Stimulated activated naive CD8-positive, alpha-beta T cell treated with anti-CD3 and anti-CD28 coated beads, Interleukin-15, amount 100 ng/mL, for 72 hours (primary cell): Measurements from ENCODE around the gene ZNF425.

Experiments used
- ATAC-seq: fragments of 150-1000 bp; cut with Tn5 transposase; 2 replicates; pipeline ENCODE4 v1.10.0; 2021; ENCODE audit warnings: mild to moderate bottlenecking, moderate library complexity
- DNase-seq, 2 donors: peaks; one replicate each; pipeline ENCODE4 v3.0.0; 2021 to 2022
- H3K27ac Mint-ChIP-seq, 2 donors: one replicate each; pipeline ENCODE4 v1.8.0; 2022; ENCODE audit warnings: mild to moderate bottlenecking in 2 of 2, mixed read lengths in 2 of 2, moderate library complexity in 2 of 2
- H3K27me3 Mint-ChIP-seq: one replicate; pipeline ENCODE4 v1.8.0; 2022; ENCODE audit warnings: mixed read lengths
- H3K4me1 Mint-ChIP-seq: one replicate; pipeline ENCODE4 v1.8.0; 2022; ENCODE audit warnings: mild to moderate bottlenecking, mixed read lengths
- H3K4me3 Mint-ChIP-seq, 2 donors: one replicate each; pipeline ENCODE4 v1.8.0; 2022; ENCODE audit warnings: mild to moderate bottlenecking in 2 of 2, mixed read lengths in 2 of 2, moderate library complexity in 1 of 2
- H3K9me3 Mint-ChIP-seq, 2 donors: one replicate each; pipeline ENCODE4 v1.8.0; 2022; ENCODE audit warnings: mixed read lengths in 2 of 2

Gene ZNF425

GRCh38 chr7:149125863-149126661 lies at the start of gene ZNF425:
Gene ZNF425, minus strand, starts transcription at chr7:149126324. Its CDS starts 111 bp downstream, at chr7:149126213.
- peaks cover 27% of the 10 kb centered on the region for H3K4me1 Mint-ChIP-seq
- peak; percentile 92 for ATAC-seq
- DNase-seq, result peak; percentile 95
- peaks cover 6 to 8% of the 10 kb centered on the region in 2 donors for H3K9me3 Mint-ChIP-seq
- H3K27me3 Mint-ChIP-seq, result no peaks in the 10 kb centered on the region
- peak within 1 kb of the TSS; percentile 98 to 99 for H3K27ac Mint-ChIP-seq
- peak within 1 kb of the TSS; percentile 92 to 97 for H3K4me3 Mint-ChIP-seq

GRCh38 chr7:149175150-149175549 lies 49.0 kb upstream of the ZNF425 start:
- no peak overlapping the region for H3K27ac Mint-ChIP-seq
- no peak for ATAC-seq
- no peak for DNase-seq
- no peaks in the 10 kb centered on the region for H3K27me3 Mint-ChIP-seq
- no peak overlapping the region for H3K4me3 Mint-ChIP-seq
- no peaks in the 10 kb centered on the region for H3K9me3 Mint-ChIP-seq
- no peaks in the 10 kb centered on the region for H3K4me1 Mint-ChIP-seq

GRCh38 chr7:149172534-149172920 lies 46.4 kb upstream of the ZNF425 start:
- no peak overlapping the region for H3K27ac Mint-ChIP-seq

GRCh38 chr7:149171892-149172533 lies 45.9 kb upstream of the ZNF425 start:
- Mint-ChIP-seq H3K4me3 (no peak overlapping the region), H3K27me3 (no peaks in the 10 kb centered on the region), H3K27ac (peak overlapping the region in 1 of 2 donors; percentile 46), H3K9me3 (no peaks in the 10 kb centered on the region), H3K4me1 (no peaks in the 10 kb centered on the region)
- no peak for ATAC-seq
- DNase-seq, result no peak

More at GRCh38 chr7:149172534-149172920, 46.4 kb upstream of the ZNF425 start:
- no peaks in the 10 kb centered on the region for H3K4me1 Mint-ChIP-seq
- H3K4me3 Mint-ChIP-seq, result no peak overlapping the region
- DNase-seq (no peak), ATAC-seq (no peak)
- H3K27me3 Mint-ChIP-seq, result no peaks in the 10 kb centered on the region
- H3K9me3 Mint-ChIP-seq, result no peaks in the 10 kb centered on the region

GRCh38 chr7:149166630-149167352 lies 40.7 kb upstream of the ZNF425 start:
- Mint-ChIP-seq H3K9me3 (no peaks in the 10 kb centered on the region), H3K4me1 (no peaks in the 10 kb centered on the region), H3K27ac (peak overlapping the region in 1 of 2 donors; percentile 54), H3K4me3 (no peak overlapping the region), H3K27me3 (no peaks in the 10 kb centered on the region)
- DNase-seq (no peak), ATAC-seq (no peak)

- Mint-ChIP-seq H3K4me1 (peaks cover 5% of the 10 kb centered on the region), H3K9me3 (no peaks in the 10 kb centered on the region), H3K4me3 (no peak overlapping the region), H3K27ac (no peak overlapping the region), H3K27me3 (no peaks in the 10 kb centered on the region)
- DNase-seq, result no peak
- ATAC-seq, result no peak
Measured at GRCh38 chr7:149166142-149166541, 40.0 kb upstream of the ZNF425 start.

- no peak for ATAC-seq
- no peak for DNase-seq
- peak overlapping the region in 1 of 2 donors; percentile 71 for H3K27ac Mint-ChIP-seq
- no peaks in the 10 kb centered on the region for H3K9me3 Mint-ChIP-seq
- no peaks in the 10 kb centered on the region for H3K27me3 Mint-ChIP-seq
- H3K4me1 Mint-ChIP-seq, result peaks cover 16% of the 10 kb centered on the region
- H3K4me3 Mint-ChIP-seq, result no peak overlapping the region
Measured at GRCh38 chr7:149161241-149161848, 35.2 kb upstream of the ZNF425 start.

- H3K4me3 Mint-ChIP-seq, result no peak overlapping the region
- no peak for ATAC-seq
Measured at GRCh38 chr7:149156898-149157297, 30.8 kb upstream of the ZNF425 start.

GRCh38 chr7:149154056-149154455 lies 27.9 kb upstream of the ZNF425 start:
- Mint-ChIP-seq H3K4me3 (no peak overlapping the region), H3K9me3 (no peaks in the 10 kb centered on the region), H3K27me3 (no peaks in the 10 kb centered on the region), H3K27ac (no peak overlapping the region), H3K4me1 (peaks cover 26% of the 10 kb centered on the region)
- DNase-seq (no peak), ATAC-seq (no peak)

More at GRCh38 chr7:149156898-149157297, 30.8 kb upstream of the ZNF425 start:
- Mint-ChIP-seq H3K4me1 (peaks cover 30% of the 10 kb centered on the region), H3K27me3 (no peaks in the 10 kb centered on the region), H3K27ac (no peak overlapping the region), H3K9me3 (no peaks in the 10 kb centered on the region)
- no peak for DNase-seq

GRCh38 chr7:149153346-149153745 lies 27.2 kb upstream of the ZNF425 start:
- ATAC-seq, result no peak
- H3K9me3 Mint-ChIP-seq, result no peaks in the 10 kb centered on the region
- DNase-seq, result no peak
- H3K4me1 Mint-ChIP-seq, result peaks cover 33% of the 10 kb centered on the region
- H3K27me3 Mint-ChIP-seq, result no peaks in the 10 kb centered on the region
- H3K27ac Mint-ChIP-seq, result no peak overlapping the region
- H3K4me3 Mint-ChIP-seq, result no peak overlapping the region

GRCh38 chr7:149150981-149151380 lies 24.9 kb upstream of the ZNF425 start:
- Mint-ChIP-seq H3K4me1 (peaks cover 33% of the 10 kb centered on the region), H3K4me3 (no peak overlapping the region), H3K27me3 (no peaks in the 10 kb centered on the region), H3K9me3 (no peaks in the 10 kb centered on the region), H3K27ac (no peak overlapping the region)
- ATAC-seq (no peak), DNase-seq (no peak)

GRCh38 chr7:149147752-149148653 lies 21.9 kb upstream of the ZNF425 start:
- DNase-seq (peak; percentile 62 to 63), ATAC-seq (peak; percentile 49)
- H3K9me3 Mint-ChIP-seq, result no peaks in the 10 kb centered on the region
- H3K4me3 Mint-ChIP-seq, result peak overlapping the region; percentile 83 to 87
- no peaks in the 10 kb centered on the region for H3K27me3 Mint-ChIP-seq
- peak overlapping the region; percentile 69 to 71 for H3K27ac Mint-ChIP-seq
- H3K4me1 Mint-ChIP-seq, result peaks cover 29% of the 10 kb centered on the region

- Mint-ChIP-seq H3K27ac (peak within 1 kb of the TSS; percentile 96 to 97), H3K4me3 (peak within 1 kb of the TSS; percentile 83 to 95), H3K4me1 (peaks cover 29% of the 10 kb centered on the region), H3K9me3 (no peaks in the 10 kb centered on the region), H3K27me3 (no peaks in the 10 kb centered on the region)
- DNase-seq (peak; percentile 79 to 83), ATAC-seq (peak; percentile 89)
Measured at GRCh38 chr7:149147072-149147751, 21.1 kb upstream of the ZNF425 start, which contains the start of gene ZNF398. Gene ZNF398, plus strand, starts transcription at chr7:149147453. Its CDS starts 290 bp downstream, at chr7:149147743.
